Stimulated activated CD8-positive, alpha-beta memory T cell treated with anti-CD3 and anti-CD28 coated beads, Interleukin-4, amount 100 ng/mL, for 24 hours (primary cell): ENCODE data around the gene ZCCHC13.
"Not testable (repeated sequence)": the region's sequence is repeated elsewhere in the genome, so short reads cannot be mapped to it uniquely, and the experiment has no call there.

Experiments
- DNase-seq: peaks from one replicate; pipeline ENCODE4 v3.0.0-alpha.2; 2020; ENCODE audit warnings: low read depth

ZCCHC13 gene

DNA sequence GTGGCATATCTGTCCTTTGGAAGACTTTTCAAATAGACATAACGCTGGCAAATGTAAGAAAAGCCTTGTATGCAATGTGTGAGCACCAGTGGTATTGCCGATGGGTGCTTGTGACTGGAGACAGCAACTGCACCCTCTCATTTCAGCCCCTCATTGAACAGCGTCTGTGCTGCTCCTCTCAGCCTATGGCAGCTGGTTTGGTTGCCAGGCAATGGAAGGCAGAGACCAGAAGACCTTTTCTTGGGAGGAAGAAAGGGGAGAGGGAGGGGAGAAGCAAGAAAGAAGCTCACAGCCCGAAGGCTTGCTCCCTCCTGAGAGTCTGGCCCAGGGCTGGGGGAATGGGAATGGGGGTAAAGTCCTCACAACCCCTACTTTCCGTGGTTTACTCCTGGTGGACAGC, 20.2 kb downstream of the ZCCHC13 start:
- no peak for DNase-seq

DNA sequence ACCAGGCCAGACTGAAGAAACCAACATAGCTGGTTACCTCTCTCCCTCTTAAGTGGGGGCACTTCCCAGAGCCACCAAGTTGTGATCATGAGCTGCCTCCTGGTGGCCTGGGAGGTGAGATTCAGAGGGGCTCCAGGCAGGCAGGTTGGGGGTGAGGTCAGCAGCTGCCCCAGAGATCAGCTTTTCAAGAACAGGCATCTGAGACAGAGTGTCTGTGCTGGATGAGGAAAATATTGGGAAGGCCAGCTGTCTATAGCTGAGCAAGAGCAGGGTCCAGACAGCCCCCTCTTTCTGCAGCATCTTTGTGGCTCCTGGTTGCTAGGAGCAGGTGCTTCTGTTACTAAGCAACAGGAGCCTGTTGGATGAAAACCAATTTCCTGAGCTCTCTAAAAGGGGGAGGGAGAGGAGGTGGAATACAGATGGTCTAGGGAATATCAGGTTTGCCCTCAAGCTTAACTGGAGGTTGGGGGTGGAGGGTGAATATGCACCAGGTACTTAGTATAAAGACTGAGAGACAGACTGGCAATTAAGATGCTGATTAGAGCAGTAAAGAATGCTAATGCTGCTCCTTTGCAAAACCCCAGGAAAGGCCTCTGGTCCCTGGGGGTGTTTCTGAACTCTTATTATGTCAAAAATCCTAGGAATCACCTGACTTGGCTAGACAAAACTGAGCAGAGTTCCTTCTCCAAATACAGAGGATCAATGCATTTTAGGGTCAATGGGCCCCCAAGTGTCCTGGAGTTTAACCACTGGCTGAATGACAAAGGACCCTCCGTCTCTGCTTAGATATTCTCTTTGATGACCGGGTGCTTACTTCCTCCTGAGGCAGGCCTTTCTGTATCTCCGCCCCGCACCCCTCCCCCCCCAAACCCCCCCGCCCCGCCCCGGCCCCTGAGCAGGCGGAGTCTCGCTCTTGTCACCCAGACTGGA, 21.4 kb downstream of the ZCCHC13 start:
- DNase-seq = no peak

DNA sequence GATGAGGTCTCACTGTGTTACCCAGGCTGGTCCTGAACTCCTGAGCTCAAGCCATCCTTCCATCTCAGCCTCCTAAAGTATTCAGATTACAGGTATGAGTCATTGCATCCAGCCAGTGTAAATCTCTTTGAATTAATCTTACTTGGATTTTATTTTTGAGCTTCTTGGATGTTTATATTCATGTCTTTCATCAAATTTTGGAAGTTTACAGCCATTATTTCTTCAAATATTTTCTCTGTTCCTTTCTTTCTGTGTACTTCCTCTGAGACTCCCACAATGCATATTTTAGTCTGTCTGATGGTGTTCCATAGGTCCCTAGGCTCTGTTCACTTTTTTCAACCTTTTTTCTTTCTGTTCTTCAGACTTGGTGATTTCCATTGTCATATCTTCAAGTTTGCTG, 34.9 kb downstream of the ZCCHC13 start:
- DNase-seq = no peak

DNA sequence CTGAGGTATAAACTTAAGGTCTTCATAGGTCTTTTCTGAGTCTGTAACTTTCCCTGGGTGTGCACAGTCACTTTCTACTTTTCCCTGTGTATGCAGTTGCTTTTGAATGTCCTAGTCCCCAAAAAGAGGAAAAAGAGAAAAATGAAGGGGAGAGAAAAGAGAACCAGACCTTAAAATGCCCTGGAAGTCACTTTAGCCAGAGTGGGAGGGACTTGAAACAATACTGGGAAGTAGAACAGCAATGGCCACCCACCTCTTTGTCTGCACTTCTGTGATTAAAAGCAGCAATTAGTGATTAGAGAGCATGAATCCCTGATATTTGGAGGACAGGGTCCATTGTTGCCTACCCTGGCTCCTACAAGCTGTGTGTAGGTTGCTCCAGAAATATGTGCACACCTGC, 36.1 kb downstream of the ZCCHC13 start:
- DNase-seq = no peak

DNA sequence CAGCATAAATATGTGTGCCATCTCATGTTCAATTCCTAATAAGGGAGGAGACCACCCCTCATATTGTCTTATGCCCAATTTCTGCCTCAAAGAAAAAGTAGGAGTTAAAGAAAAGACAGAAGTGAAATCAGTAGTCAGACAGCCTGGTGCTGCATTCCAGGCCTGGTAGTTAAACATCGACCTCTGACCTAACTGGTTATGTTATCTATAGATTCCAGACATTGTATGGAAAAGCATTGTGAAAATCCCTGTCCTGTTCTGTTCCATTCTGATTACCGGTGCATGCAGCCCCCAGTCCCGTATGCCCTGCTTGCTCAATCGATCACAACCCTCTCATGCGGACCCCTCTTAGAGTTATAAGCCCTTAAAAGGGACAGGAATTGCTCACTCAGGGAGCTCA, 38.2 kb downstream of the ZCCHC13 start:
- DNase-seq = not testable (repeated sequence)

DNA sequence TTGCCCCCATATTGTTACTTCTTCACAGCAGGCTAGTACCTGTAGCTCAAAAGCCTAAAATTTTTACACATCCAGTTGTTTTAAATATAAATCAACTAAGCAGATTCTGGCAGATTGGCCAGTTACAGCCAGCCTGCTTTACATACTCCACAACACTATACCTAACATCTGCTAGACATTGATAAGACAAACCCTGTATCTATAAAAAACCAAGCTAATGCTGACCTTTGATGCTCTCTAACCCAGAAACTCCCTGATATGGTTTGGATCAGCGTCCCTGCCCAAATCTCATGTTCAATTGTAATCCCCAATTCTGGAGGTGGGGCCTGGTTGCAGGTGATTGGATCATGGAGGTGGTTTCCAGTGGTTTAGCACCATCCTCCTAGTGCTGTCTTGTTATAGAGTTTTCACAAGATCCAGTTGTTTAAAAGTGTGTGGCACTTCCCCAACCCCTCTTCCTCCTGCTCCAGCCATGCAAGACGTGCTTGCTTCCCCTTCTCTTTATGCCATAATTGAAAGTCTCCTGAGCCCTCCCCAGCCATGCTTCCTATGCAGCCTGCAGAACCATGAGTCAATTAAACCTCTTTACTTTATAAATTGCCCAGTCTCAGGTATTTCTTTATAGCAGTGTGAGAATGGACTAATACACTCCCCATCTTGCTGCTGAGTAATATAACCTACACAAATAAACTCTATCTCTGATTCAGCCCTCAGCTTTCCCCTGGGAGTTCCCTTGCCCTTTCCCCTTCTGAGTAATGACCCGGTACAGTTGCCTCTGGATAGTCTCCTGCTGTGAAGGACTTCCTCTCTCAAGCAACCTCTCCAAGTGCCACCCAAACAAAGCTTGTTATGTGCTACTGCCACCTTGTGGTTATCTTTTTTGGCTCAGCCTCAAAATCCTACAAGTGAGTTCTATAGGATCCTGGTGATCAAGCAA, 39.6 kb downstream of the ZCCHC13 start:
- no peak for DNase-seq

DNA sequence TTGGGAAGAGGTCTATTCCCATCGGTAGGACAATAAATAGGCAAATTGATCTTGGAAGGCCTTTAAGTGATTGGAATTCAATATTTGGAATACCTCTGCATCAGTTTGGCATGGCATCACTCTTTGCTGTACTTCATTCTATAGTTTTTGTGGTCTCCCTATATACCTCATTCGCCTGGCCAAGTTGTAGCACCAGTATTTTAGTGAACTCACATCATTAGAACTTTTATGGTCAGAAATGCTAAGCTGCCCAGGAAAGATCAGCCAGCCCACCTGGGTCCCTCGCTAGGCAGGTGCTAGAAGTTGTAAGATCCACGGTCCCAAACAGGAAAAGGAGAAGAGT, 40.3 kb downstream of the ZCCHC13 start:
- no peak for DNase-seq

DNA sequence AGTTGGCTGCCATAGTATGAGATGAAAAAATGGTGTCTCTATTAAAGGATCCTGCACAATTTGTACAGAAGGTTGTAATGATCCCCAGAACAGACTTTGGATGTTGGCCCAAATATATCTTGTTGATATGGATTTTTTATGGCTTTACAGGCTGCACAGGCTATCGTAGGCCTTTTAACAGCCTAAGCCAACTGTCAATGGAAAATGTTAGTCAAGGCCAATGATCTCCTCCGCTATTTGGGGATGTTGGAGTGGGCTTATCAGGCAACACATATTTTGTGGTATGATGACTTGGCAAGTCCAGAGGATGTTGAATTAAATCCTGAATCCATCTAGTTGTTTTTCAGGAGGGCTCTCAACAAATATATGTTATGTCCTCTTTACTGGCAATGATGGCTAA, 42.1 kb downstream of the ZCCHC13 start:
- no peak for DNase-seq

DNA sequence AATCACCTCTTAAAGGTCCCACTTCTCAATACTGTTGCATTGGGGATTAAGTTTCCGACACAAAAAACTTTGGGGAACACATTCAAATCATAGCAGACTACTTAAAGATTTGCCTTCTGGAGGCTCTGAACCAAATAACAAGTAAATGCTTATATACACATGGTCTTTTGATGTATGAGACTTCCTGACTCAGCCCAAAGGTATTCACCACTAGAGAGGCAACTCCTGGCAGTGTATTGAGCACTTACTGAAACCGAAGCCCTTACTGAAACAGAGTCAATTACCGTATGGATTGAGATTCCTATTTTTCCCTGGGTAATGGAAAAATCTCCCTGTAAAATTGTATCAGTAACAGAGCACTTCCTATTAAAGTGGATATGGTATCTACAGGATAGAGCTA, 45.4 kb downstream of the ZCCHC13 start:
- DNase-seq = no peak

DNA sequence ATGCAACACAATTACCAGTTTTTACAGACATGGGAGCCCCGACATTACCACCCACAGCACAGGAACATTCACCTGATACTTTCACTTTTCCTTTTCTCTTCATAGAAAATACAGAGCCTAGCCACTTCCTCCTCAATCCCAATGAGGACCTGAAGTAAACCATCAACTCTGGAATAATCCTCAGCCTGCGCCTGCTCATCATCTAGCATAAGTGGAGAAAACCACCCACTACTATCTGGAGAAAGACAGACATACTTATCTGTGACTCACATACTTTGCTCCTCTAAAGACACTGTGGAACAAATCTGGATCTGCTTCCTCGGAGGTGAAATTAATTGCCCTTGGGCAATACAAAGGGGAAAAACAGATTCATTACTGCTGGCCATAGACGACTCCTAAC, 47.8 kb downstream of the ZCCHC13 start:
- no peak for DNase-seq

DNA sequence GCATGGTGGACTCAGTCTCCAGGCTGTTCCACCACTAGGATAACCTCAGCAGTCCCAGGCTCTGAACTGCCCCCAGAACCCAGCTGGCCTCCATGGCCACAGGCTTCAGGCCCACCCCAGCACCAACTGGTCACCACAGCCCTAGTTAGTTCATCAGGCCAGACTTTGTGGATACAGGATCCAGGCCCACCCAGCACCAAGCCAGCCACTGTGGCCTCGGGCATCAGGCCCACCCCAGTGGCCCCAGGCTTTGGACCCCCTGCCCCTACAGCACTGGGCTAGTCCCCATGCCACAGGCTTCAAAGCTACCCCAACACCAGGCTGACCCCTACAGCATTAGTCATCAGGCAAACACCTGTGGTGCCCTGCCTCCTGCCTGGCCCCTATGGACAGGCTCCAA, 50.0 kb downstream of the ZCCHC13 start:
- no peak for DNase-seq
